ENCODE measurements around the gene CERS6. TPM values are rescaled to one million over a fixed set of nuclear protein-coding genes. Genes with fewer than 3 reads are reported as not detected.
"Not testable (repeated sequence)": the region's sequence is repeated elsewhere in the genome, so short reads cannot be mapped to it uniquely, and the experiment has no call there.

CERS6 gene
- 10 to 100 TPM; 46.6 to 67.7 (median 53.6) TPM for total RNA-seq

GRCh38 chr2:168455645-168456520 is at the start of gene CERS6:
TSS of gene CERS6 (plus strand) at chr2:168456272. CDS start at chr2:168456449, 177 bp downstream.
- Histone ChIP-seq H3K36me3 (no peaks in the 10 kb centered on the region), H3K27ac (replicated peaks in 1 of 4) (peak within 1 kb of the TSS; percentile 81 to 90 (median 88)), H3K4me3 (peak within 1 kb of the TSS; percentile 77 to 99 (median 79)), H3K27me3 (no peaks in the 10 kb centered on the region), H3K4me1 (peaks cover 12 to 36% (median 31%) of the 10 kb centered on the region in 4 donors), H3K9me3 (no peaks in the 10 kb centered on the region)
- peak; percentile 98 for DNase-seq (ENCODE audit: extremely low spot score)
- WGBS = 3% methylated on average over 36 of the region's 72 CpGs
- intact Hi-C loops (cut with DNase I) = loop anchor here (5.0 to 10.0 kb wide), 4 partner anchors 71 to 299 kb away; no protein-coding TSS in a partner anchor
- TF ChIP-seq POLR2AphosphoS5 (IDR thresholded peaks at IDR 0.05) = peak; percentile 93 to 94
- no peak for TF ChIP-seq EP300 (IDR thresholded peaks at IDR 0.05)
- peak in 2 of 3 experiments; percentile 3 to 12 for TF ChIP-seq CTCF (IDR thresholded peaks at IDR 0.05)
- TF ChIP-seq POLR2A (IDR thresholded peaks at IDR 0.05; ENCODE audit: low read depth) = peak; percentile 74

GRCh38 chr2:168412301-168412700 is 43.8 kb upstream of the CERS6 start:
- H3K36me3 ChIP-seq; H3K27me3 ChIP-seq; H3K4me3 ChIP-seq; H3K27ac ChIP-seq (replicated peaks in 1 of 4); DNase-seq (ENCODE audit: extremely low spot score); H3K4me1 ChIP-seq; intact Hi-C loops (cut with DNase I); H3K9me3 ChIP-seq: not testable (repeated sequence)
- 93% methylated on average over 3 of the region's 5 CpGs for WGBS

GRCh38 chr2:168413101-168413500 is 43.0 kb upstream of the CERS6 start:
- 100% methylated on average over 3 of the region's 3 CpGs for WGBS
- H3K36me3 ChIP-seq; intact Hi-C loops (cut with DNase I); H3K4me3 ChIP-seq; DNase-seq (ENCODE audit: extremely low spot score); H3K9me3 ChIP-seq; H3K27ac ChIP-seq (replicated peaks in 1 of 4); H3K27me3 ChIP-seq; H3K4me1 ChIP-seq: not testable (repeated sequence)

- Histone ChIP-seq H3K4me3 (no peak overlapping the region), H3K4me1 (peaks cover 0 to 3% (median 0%) of the 10 kb centered on the region in 4 donors), H3K27me3 (no peaks in the 10 kb centered on the region), H3K27ac (replicated peaks in 1 of 4) (no peak overlapping the region), H3K9me3 (no peaks in the 10 kb centered on the region), H3K36me3 (no peaks in the 10 kb centered on the region)
- intact Hi-C loops (cut with DNase I) = no loop called here
- no peak for DNase-seq (ENCODE audit: extremely low spot score)
- TF ChIP-seq POLR2AphosphoS5 (IDR thresholded peaks at IDR 0.05) (no peak), EP300 (IDR thresholded peaks at IDR 0.05) (no peak), POLR2A (IDR thresholded peaks at IDR 0.05; ENCODE audit: low read depth) (no peak), CTCF (IDR thresholded peaks at IDR 0.05) (no peak)
Measured at GRCh38 chr2:168416555-168416954, 39.5 kb upstream of the CERS6 start.

- no peaks in the 10 kb centered on the region for H3K36me3 ChIP-seq
- H3K27me3 ChIP-seq = no peaks in the 10 kb centered on the region
- no peak for TF ChIP-seq EP300 (IDR thresholded peaks at IDR 0.05)
- no peak for TF ChIP-seq POLR2AphosphoS5 (IDR thresholded peaks at IDR 0.05)
- TF ChIP-seq POLR2A (IDR thresholded peaks at IDR 0.05; ENCODE audit: low read depth) = no peak
- no peak for TF ChIP-seq CTCF (IDR thresholded peaks at IDR 0.05)
- intact Hi-C loops (cut with DNase I) = no loop called here
- no peaks in the 10 kb centered on the region for H3K9me3 ChIP-seq
- DNase-seq (ENCODE audit: extremely low spot score) = no peak
- H3K4me1 ChIP-seq = peaks cover 0 to 3% (median 0%) of the 10 kb centered on the region in 4 donors
- no peak overlapping the region for H3K4me3 ChIP-seq
- no peak overlapping the region for H3K27ac ChIP-seq (replicated peaks in 1 of 4)
Measured at GRCh38 chr2:168422584-168422983, 33.5 kb upstream of the CERS6 start.

Measured in esophagus muscularis mucosa (tissue), 4 donors.